HPDE6-E6E7 (cell line): ENCODE data around the gene PPP1R27.
"Not testable (repeated sequence)": the region's sequence is repeated elsewhere in the genome, so short reads cannot be mapped to it uniquely, and the experiment has no call there.

Source experiments
- DNase-seq: peaks from one replicate; pipeline ENCODE4 v3.0.0; 2011; ENCODE audit warnings: missing footprints; ENCODE audit errors: extremely low spot score

PPP1R27 gene

GRCh38 chr17:81840826-81841778 lies 6.3 kb upstream of the PPP1R27 start:
- peak; percentile 92 for DNase-seq

- not testable (repeated sequence) for DNase-seq
These were observed 5.2 kb upstream of the PPP1R27 start for GRCh38 chr17:81840059-81840458.

GRCh38 chr17:81839301-81839700 lies 4.5 kb upstream of the PPP1R27 start:
- DNase-seq: no peak

DNA sequence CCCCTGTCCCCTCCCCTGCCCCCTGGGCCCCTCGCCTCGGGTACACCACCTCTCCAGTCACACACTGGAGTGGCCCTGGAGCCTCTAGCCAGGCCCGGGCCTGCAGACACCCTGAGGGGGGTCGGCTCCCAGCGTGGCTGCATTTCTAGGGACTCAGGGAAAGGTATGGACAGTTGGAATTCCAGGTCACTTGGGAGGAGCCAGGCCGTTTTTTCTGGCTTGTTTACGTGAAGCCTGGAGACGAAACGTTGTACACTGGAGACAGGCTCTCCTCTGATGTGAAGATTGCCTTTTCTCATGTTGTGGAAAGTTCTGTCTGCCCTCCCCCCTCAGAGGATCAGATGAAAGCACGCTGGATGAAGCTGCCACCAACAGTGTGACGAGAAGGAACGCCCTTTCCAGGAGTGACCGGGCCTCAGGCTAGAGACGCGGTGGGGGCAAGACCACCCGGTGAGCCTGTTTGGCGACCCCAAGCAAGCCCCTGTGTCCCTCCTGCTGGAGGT lies 4.0 kb upstream of the PPP1R27 start:
- DNase-seq: no peak

GRCh38 chr17:81837641-81838040 lies 2.8 kb upstream of the PPP1R27 start:
- no peak for DNase-seq

DNA sequence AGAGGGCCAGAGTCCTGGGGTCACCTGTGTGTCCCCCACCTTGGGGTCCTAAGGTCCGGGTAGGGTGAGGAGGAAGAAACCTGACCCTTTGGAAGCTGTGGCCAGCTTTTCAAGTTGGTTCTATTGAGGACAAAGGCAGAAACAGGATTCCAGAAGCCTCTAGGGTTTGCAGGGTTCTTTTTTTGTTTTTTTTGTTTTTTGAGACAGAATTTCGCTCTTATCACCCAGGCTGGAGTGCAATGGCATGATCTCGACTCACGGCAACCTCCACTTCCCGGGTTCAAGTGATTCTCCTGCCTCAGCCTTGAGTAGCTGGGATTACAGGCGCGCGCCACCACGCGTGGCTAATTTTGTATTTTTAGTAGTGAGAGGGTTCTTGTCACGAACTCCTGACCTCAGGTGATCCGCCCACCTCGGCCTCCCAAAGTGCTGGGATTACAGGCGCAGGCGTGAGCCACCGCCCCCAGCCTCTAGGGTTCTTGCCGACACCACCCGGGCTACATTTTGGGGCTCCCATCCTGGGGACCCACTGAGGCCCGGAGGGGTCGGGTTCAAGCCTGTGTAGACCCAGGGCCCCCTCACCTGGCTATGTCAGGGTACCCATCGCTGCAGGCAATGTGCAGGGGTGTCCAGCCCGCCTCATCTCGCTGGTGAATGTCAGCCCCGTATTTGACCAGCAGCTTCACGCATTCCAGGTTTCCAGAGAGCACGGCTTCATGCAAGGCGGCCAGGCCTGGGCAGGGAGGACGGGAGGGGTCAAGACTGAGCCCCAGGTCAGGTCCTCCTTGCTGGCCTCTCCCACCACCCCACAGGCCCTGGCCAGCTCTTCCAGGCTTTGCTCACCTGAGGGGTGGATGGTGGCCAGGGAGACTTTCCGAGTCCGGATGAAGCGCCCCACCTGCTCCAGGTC lies 674 bp downstream of the PPP1R27 start:
- DNase-seq: no peak

DNA sequence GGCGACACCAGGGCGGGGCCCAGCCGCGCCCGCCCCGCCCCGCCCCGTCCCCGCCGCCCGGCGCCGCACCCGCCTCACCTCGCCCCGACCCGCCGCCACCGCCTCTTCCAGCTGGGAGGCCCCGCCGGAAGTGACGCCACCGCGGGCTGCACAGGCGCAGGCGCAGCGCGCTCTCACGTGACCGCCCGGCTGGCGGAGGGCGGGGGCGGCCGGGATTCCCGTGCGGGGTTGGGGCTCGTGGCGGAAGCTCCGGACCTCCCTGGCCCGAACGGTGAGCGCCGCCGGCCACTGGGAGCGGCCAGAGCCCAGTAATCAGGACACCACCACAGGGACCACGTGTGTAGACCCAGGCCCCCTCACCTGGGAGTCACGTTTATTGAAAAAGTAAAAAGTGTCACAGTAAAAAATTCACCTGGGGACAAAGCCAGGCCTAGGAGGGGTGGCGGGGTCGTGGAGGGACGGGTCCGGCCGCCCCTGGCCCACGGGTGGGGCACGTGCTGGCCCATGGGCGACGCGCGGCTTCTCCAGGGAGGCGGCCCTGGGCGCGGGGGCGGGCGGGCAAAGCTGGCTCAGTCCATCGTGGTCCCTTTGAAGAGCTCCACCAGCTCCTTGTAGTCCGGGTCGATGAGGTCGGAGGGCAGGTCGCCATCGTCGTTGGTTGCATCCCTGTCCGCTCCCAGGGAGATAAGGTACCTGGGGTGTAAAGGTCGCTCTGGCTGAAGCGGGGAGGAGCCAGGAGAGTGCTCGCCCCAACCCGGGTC lies 1.5 kb downstream of the PPP1R27 start, which contains the start of gene MCRIP1:
MCRIP1 (minus strand) TSS at position 132 of the 761 bp plus-strand sequence. CDS start 8,785 bp downstream, outside the sequence.
- peak; percentile 93 for DNase-seq

GRCh38 chr17:81832608-81833159 lies 2.2 kb downstream of the PPP1R27 start:
- no peak for DNase-seq

- no peak for DNase-seq
These were observed 2.8 kb downstream of the PPP1R27 start for GRCh38 chr17:81831957-81832607.

- no peak for DNase-seq
These were observed 3.3 kb downstream of the PPP1R27 start for GRCh38 chr17:81831563-81831956.

DNA sequence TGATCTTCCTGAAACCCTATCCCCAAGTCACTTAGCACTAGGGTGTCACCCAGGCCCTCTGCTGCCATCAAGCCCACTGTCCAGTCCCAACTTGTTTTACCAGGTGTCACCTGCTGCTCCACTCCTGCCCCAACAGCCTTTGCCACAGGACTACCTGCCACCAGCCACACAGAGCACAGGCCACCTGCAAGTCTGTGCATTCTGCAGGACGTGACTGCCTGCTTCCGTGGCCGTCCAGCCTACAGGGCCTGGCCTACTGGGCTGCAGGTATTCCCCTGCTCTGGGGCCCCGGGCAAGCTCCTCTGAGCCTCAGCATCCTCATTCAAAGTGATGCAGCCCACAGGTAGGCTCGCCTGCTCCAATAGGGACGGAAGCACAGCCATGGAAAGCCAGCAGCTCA lies 5.0 kb downstream of the PPP1R27 start:
- no peak for DNase-seq

DNA sequence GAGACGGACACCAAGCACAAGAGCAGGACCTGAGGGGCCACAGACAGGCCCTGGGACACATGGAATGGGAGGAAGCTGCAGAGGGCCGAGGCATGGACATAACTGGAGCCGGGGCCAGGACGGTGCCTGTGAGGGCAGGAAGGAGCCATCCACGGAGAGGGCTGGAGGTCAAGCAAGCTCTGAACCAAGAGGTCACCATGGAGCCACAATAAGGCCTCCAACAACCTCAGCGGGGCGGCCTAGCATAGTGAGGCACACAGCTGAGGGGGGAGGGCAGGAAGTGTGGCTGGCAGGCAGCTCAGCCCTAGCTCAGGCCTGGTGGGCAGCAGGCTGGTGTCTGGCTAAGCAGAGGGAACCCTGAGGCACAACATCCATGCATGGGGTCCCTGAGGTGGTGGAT lies 6.2 kb downstream of the PPP1R27 start:
- DNase-seq: no peak

DNA sequence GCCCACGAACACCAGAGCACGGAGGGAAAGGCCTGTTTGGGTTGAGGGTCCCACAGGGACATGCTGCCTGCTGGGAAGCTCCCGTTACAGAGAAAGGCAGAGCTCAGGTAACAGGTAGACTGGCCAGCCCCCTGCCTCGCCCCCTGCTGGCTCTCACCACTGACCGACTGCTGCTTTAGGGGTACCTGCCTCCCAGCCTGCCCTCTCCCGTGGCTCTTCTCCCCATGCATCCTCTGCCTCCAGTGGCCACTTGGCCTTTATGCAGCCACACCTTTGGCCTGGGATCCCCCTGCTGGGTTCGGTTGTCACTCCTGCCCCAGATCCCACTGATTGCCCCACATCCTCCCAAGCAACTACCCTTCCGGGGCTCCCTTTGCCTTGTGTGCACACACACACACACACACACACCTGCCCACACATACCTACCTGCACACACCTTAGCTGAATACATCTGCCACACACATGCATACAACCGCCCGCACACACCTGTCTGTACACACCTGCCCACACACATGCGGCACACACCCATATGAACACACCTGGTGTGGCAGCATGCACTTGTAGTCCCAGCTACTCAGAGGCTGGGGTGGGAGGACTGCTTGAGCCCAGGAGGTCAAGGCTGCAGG lies 8.9 kb downstream of the PPP1R27 start:
- DNase-seq: no peak

- no peak for DNase-seq
These were observed 10.3 kb downstream of the PPP1R27 start for GRCh38 chr17:81824595-81824994.

- DNase-seq: no peak
These were observed 10.9 kb downstream of the PPP1R27 start for GRCh38 chr17:81823820-81824550.

- no peak for DNase-seq
These were observed 11.6 kb downstream of the PPP1R27 start for GRCh38 chr17:81822996-81823819.

- DNase-seq: no peak
These were observed 12.6 kb downstream of the PPP1R27 start for GRCh38 chr17:81822312-81822637.

GRCh38 chr17:81821603-81822311 lies 13.1 kb downstream of the PPP1R27 start:
- peak; percentile 81 for DNase-seq
